NT2/D1 (cell line): ENCODE results near the gene IL17RB.

Experiments used
- SUZ12 ChIP-seq: IDR thresholded peaks from 2 replicates; pipeline ENCODE4 v1.6.1; 2011; ENCODE audit not compliant: insufficient read length, insufficient read depth; ENCODE audit errors: extremely low read depth
- YY1 ChIP-seq: IDR thresholded peaks from 2 replicates; pipeline ENCODE4 v1.6.1; 2011; ENCODE audit not compliant: insufficient read length, insufficient read depth
- ZNF274 ChIP-seq: IDR thresholded peaks from 2 replicates; pipeline ENCODE4 v1.6.1; 2011; ENCODE audit warnings: mild to moderate bottlenecking, low read depth, low read length

GRCh38 chr3:53808496-53808895 lies 37.9 kb upstream of the IL17RB start:
- TF ChIP-seq ZNF274 (no peak), YY1 (no peak), SUZ12 (no peak)
